NT2/D1 (cell line): ENCODE results near the gene GPR162.

ENCODE experiments used
- DNase-seq: peaks from one replicate; pipeline ENCODE4 v3.0.0-alpha.2; 2011; ENCODE audit warnings: low read depth, low spot score
- H3K27me3 ChIP-seq: 2 replicates; pipeline ENCODE4 v1.6.0; 2011; ENCODE audit warnings: mild to moderate bottlenecking; ENCODE audit not compliant: insufficient read length, insufficient read depth
- H3K36me3 ChIP-seq: 2 replicates; pipeline ENCODE4 v1.6.1; 2011; ENCODE audit warnings: mild to moderate bottlenecking, low read length, mixed read lengths; ENCODE audit not compliant: insufficient read depth, insufficient read length
- H3K4me1 ChIP-seq: 2 replicates; pipeline ENCODE4 v1.5.1; 2011; ENCODE audit not compliant: insufficient read depth, insufficient read length
- H3K4me3 ChIP-seq: 2 replicates; pipeline ENCODE4 v1.5.1; 2011; ENCODE audit warnings: low read depth; ENCODE audit not compliant: insufficient read length
- H3K9ac ChIP-seq: 2 replicates; pipeline ENCODE4 v1.6.0; 2011; ENCODE audit warnings: low read depth; ENCODE audit not compliant: insufficient read length
- H3K9me3 ChIP-seq: 2 replicates; pipeline ENCODE4 v1.5.1; 2011; ENCODE audit warnings: mild to moderate bottlenecking, low read length; ENCODE audit not compliant: insufficient read depth
- SUZ12 ChIP-seq: IDR thresholded peaks from 2 replicates; pipeline ENCODE4 v1.6.1; 2011; ENCODE audit not compliant: insufficient read length, insufficient read depth; ENCODE audit errors: extremely low read depth
- YY1 ChIP-seq: IDR thresholded peaks from 2 replicates; pipeline ENCODE4 v1.6.1; 2011; ENCODE audit not compliant: insufficient read length, insufficient read depth
- ZNF274 ChIP-seq: IDR thresholded peaks from 2 replicates; pipeline ENCODE4 v1.6.1; 2011; ENCODE audit warnings: mild to moderate bottlenecking, low read depth, low read length

Gene GPR162, protein sequence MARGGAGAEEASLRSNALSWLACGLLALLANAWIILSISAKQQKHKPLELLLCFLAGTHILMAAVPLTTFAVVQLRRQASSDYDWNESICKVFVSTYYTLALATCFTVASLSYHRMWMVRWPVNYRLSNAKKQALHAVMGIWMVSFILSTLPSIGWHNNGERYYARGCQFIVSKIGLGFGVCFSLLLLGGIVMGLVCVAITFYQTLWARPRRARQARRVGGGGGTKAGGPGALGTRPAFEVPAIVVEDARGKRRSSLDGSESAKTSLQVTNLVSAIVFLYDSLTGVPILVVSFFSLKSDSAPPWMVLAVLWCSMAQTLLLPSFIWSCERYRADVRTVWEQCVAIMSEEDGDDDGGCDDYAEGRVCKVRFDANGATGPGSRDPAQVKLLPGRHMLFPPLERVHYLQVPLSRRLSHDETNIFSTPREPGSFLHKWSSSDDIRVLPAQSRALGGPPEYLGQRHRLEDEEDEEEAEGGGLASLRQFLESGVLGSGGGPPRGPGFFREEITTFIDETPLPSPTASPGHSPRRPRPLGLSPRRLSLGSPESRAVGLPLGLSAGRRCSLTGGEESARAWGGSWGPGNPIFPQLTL

DNA sequence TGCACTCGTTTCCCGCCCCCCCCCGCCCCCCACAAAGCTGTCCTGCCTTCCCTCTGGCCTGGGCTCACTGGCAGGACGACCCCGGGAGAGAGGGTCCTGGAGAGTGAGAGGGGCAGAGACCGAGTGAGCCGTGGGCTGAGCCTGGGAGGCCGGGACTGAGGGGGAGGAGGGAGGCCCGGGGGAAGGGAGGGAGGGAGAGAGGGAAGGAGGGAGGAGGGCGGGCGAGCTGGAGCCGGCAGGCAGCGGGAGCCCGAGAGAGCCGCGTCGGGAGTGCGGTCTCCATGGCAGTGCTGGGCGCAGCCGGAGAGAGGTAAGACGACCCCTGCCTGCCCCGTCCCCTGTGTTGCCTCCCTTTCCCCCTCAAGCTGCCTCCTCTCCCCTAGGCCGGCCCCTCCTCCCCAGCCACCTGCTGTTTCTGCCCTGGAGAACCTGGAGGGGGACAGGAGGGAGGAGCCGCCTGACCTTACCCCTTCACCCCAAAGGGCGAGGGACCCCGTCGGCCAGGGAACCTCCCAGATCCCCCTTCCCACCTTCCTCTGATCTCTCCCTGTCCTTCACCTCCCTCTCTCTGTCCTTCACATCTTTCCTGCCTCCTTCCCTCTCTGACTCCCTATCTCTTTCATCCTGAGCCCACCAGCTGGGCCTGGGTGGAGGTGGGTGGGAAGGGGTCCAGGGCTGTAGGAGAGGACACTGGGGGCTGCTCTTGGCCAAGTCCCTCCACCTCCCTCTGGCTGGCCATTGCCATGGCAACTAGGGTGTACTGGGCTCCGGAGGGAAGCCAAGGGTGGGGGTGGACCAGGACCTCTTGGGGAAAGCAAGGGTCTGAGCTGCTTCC, at the start of gene GPR162:
Gene GPR162, plus strand, starts transcription at position 231 of the 835 bp plus-strand sequence. CDS start 2,078 bp downstream, outside the sequence.
- peak within 1 kb of the TSS; percentile 94 for H3K9ac ChIP-seq
- peak; percentile 97 for DNase-seq

DNA sequence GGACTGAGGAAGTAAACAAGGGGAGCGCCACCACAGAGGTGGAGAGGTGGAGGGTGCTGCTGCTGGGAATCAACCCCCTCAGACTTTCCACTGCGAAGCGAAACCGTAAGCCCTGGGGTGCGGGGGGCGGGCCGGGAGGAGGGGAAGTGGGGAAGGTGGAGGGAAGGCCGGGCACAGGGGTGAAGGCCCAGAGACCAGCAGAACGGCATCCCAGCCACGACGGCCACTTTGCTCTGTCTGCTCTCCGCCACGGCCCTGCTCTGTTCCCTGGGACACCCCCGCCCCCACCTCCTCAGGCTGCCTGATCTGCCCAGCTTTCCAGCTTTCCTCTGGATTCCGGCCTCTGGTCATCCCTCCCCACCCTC, 49.3 kb upstream of the GPR162 start, which contains the start of gene LAG3:
Gene LAG3, plus strand, starts transcription at position 190 of the 365 bp plus-strand sequence. CDS start 333 bp downstream, outside the sequence.
- no peak for DNase-seq
- Histone ChIP-seq H3K9ac (peak within 1 kb of the TSS; percentile 61), H3K27me3 (peaks cover 46% of the 10 kb centered on the region), H3K4me1 (peaks cover 42% of the 10 kb centered on the region), H3K9me3 (no peaks in the 10 kb centered on the region), H3K4me3 (peak within 1 kb of the TSS; percentile 22), H3K36me3 (peaks cover 64% of the 10 kb centered on the region)
- TF ChIP-seq YY1, result no peak
- TF ChIP-seq SUZ12, result no peak
- no peak for TF ChIP-seq ZNF274

More for the DNA sequence above, at the start of gene GPR162:
- Histone ChIP-seq H3K4me3 (peak within 1 kb of the TSS; percentile 66), H3K36me3 (peaks cover 23% of the 10 kb centered on the region), H3K9me3 (no peaks in the 10 kb centered on the region), H3K4me1 (peaks cover 72% of the 10 kb centered on the region), H3K27me3 (no peaks in the 10 kb centered on the region)
- TF ChIP-seq ZNF274 (no peak), YY1 (no peak), SUZ12 (no peak)

DNA sequence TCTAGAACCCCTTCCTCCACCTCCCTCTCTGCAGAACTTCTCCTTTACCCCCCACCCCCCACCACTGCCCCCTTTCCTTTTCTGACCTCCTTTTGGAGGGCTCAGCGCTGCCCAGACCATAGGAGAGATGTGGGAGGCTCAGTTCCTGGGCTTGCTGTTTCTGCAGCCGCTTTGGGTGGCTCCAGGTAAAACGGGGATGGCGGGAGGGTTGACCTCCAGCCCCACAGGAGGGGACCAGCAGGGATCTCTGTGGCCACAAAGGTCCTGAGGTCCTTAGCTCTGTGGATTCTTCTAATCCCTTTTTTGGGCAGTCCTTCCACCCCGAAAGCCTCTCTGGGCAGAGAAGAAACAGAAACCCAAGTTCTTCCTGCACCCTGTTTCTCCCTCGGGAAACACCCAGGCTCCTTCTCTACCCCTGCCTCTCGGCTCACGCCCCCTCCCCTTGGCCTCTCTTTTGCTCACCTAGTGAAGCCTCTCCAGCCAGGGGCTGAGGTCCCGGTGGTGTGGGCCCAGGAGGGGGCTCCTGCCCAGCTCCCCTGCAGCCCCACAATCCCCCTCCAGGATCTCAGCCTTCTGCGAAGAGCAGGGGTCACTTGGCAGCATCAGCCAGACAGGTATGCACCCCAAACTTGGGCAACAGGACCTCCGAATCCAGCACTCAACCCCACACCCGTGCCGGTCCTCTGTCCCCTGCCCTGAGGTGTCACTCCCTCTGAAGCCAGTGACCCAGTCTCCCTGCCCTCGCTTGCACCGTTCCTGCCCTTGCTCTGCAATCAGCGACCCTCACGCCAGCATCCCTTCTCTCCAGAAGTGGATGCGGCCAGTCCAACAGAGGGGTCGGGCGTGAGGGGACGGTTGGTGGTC, 48.7 kb upstream of the GPR162 start:
- no peak for DNase-seq
- Histone ChIP-seq H3K36me3 (peaks cover 59% of the 10 kb centered on the region), H3K9me3 (no peaks in the 10 kb centered on the region), H3K27me3 (peaks cover 53% of the 10 kb centered on the region), H3K4me1 (peaks cover 48% of the 10 kb centered on the region), H3K4me3 (peak overlapping the region; percentile 22), H3K9ac (peak overlapping the region; percentile 61)
- TF ChIP-seq YY1 (no peak), SUZ12 (no peak), ZNF274 (no peak)

DNA sequence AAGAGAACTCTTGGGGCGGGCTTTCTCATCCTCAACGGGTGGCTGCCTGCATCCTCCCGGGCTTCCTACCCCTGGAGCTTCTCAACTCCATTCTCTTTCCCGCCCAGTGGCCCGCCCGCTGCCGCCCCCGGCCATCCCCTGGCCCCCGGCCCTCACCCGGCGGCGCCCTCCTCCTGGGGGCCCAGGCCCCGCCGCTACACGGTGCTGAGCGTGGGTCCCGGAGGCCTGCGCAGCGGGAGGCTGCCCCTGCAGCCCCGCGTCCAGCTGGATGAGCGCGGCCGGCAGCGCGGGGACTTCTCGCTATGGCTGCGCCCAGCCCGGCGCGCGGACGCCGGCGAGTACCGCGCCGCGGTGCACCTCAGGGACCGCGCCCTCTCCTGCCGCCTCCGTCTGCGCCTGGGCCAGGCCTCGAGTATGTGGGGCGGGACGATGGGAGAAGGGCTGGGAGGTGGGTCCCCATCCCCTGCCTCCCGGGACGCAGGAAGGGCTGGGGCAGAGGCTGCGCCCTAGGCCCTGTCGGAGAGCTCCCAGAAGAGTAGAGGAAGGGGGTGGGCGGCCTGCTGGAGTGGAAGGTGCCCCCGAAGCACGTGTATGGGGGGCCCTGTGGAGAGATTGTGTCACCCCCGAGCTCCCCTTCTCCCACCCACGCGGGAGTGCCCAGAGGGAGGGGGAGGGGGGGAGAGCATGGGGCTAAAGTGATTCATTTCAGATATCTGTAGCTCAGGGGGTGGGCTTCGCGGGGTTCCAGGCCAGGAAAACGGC, 47.9 kb upstream of the GPR162 start:
- Histone ChIP-seq H3K27me3 (peaks cover 57% of the 10 kb centered on the region), H3K4me3 (peak overlapping the region; percentile 22), H3K9ac (peak overlapping the region; percentile 69), H3K9me3 (no peaks in the 10 kb centered on the region), H3K36me3 (peaks cover 51% of the 10 kb centered on the region), H3K4me1 (peaks cover 51% of the 10 kb centered on the region)
- no peak for DNase-seq
- TF ChIP-seq ZNF274, result no peak
- TF ChIP-seq YY1, result no peak
- no peak for TF ChIP-seq SUZ12

DNA sequence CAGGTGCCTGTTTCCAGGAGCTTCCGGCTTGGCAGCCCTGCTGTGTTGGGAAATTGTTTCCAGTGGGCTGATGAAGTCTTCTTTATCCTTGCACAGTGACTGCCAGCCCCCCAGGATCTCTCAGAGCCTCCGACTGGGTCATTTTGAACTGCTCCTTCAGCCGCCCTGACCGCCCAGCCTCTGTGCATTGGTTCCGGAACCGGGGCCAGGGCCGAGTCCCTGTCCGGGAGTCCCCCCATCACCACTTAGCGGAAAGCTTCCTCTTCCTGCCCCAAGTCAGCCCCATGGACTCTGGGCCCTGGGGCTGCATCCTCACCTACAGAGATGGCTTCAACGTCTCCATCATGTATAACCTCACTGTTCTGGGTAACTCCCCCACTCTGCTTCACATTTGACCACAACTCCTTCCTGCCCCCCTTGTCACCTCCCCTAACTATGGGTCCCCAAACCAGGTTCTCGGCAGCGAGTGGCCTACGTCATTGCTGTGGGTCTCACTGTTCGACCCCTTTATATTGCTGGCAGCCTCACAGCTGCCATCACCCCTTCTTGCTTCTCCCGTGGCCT, 47.0 kb upstream of the GPR162 start:
- DNase-seq, result no peak
- Histone ChIP-seq H3K4me1 (peaks cover 52% of the 10 kb centered on the region), H3K9me3 (no peaks in the 10 kb centered on the region), H3K9ac (no peak overlapping the region), H3K36me3 (peaks cover 43% of the 10 kb centered on the region), H3K4me3 (no peak overlapping the region), H3K27me3 (peaks cover 57% of the 10 kb centered on the region)
- TF ChIP-seq YY1, result no peak
- TF ChIP-seq ZNF274, result no peak
